DMS79 (cell line): ENCODE results near the gene ELF5.

Source experiments
- DNase-seq: peaks from one replicate; lab custom pipeline; 2025; lab: John Stamatoyannopoulos, UW

ELF5 gene

DNA sequence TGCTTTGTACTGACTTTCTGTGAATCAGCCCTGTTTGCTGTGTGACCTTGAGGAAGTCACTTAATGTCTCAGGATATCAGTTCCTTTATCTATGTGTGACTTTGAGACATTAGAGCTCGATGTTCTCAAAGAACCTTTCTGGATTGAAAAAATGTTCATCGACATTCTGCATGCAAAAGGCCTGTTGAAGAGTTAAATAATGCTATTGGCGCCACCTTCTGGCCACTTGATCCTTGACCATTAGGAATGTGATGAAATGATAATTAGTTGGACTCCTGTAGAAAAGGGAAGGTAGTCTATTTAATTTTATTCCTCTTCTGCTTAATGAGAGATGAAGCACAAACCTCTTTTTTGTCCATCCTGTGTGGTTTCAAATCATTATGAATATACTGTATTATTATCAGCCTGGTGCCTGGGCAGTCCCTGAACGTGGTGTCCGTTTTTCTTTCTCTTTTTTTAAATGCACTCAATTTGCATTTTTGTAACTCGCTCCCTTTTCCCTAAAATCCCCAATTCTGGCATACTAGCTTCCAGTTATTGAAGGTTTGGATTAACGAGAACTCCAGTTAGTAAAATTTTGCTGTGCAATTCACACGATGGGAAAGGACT lies 20.7 kb downstream of the ELF5 start:
- peak; percentile 22 for DNase-seq

DNA sequence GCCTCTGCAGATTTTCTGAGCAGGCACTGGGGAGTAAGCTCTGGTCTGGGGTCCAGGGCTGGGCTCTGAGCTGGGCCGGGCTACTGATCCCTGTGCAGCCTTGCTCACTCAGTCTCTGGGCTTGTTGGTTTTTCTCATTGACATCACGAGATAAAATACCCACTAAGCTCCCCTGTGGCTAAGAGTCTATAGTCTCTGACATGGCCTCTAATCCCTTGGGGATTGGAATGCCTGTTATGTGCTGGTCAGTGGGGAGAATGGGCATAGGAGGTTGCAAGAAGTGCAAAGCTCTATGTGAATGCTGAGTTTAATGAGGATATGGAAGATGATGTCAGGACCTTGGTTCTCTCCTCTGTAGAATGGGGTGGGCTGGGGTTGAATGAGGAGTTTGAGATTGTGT lies 23.3 kb downstream of the ELF5 start:
- no peak for DNase-seq

DNA sequence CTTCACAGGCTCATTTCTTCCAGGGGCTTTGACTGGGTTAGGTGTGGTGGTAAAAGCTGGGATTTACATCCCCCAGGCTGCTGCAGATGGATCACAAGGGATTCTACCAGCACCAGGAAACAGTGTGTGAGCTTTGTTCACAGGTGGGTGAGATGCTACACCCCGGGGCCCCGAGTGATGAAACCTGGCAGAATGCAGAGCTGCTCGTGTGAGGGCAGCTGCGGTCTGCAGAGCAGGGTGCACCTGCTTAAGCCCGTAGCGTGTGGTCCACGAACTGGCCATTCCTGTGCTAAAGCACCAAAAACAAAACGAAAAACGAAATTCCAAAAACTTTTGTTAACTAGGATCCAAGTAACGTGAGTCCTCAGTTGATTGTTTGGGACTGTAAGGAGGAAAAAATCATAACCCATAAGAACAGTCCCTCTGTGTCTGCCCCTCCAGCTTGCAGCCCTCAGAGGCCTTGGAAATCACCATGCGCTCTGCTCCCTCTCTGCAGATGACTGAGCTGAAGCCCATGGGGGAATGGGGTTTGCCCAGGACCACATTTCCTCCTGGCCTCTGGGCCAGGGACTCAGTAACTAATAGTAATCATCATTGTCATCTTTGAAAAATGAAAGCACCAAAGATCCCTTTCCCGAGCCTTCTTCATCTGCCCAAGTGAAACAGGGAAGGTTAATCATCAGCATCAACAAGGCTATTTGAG lies 24.6 kb downstream of the ELF5 start:
- DNase-seq, result no peak

DNA sequence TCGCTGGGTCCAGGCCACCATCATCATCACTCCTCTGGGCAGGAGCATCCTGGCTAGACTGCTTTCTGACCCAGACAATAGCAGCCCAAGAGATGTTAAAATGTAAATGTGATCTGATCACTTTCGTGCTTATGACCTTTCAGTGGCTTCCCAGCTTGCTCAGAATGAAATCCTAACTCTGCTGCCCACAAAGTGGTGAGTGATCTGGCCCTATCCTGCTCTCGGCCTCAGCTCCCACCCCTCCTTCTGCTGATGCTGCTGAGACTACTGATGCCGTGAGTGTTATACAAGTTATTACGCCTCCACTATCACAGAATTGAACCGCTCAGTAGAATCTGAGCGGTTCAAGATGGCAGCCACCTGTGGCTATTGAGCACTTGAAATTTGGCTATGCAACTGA lies 26.2 kb downstream of the ELF5 start:
- no peak for DNase-seq

DNA sequence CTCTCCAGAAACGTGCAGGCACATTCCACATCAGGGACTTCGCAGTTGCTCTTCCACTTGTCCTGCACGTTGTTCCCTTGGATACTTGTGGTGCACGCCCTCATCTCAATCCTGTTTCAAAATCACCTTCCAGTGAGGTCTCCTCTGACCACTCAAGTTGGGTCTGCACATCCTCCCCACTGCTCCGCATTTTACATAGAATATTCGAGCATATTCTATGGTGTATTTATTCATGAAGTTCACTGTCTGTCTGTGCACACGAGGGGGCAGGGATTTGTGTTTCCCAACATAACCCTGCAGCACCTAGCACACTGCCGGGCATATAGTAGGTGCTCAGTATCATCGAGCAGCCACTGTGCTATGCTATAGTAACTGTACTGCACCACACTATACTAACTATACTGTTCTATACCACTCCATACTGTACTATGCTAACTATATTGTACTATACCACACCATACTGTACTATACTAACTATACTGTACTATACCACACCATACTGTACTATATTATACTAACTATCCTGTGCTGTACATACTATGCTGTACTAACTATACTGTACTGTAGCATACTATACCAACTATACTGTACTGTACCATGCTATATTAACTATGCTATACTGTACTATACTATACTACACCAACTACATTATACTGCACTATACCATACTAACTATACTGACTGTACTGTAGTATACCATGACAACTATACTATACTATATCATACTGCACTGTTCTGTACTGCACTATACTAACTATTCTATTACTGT lies 30.3 kb downstream of the ELF5 start:
- DNase-seq, result no peak

DNA sequence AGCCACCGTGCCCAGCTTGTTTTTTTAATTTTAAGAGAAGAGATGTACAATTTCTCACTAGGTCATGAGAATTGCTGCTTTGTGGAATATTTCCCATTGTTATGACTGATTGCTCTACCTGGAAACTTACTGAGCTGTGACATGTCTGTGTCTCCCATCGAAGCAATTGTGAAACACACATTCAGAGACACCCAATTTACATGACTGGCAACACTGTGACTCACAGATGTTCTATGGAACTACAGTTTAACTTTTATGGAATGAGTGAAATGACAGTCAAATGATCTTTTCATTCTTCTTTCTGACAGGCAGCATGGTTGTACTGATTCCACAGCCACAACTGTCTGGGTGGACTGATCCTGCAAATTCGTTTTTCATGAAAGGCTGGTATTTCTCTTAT lies 32.3 kb downstream of the ELF5 start:
- DNase-seq, result no peak

DNA sequence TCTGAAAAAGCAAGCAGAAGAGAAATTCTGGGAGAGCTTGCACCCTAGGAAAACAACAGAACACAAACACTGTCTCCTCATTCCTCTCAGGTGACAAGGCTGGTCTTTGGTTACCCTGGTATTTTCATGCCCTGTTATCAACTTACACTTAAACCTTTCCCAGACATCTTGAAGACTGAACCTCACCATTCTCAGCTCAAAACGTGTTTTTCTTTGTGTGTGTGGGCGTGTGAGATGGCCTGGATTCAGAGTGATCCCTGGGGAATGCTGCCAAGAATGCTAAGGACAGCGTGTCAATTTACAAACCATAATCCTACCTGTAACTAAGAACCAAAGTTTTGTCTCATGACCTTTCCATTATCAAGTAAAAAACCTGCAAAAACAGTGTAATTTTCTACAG lies 33.3 kb downstream of the ELF5 start:
- DNase-seq, result no peak

DNA sequence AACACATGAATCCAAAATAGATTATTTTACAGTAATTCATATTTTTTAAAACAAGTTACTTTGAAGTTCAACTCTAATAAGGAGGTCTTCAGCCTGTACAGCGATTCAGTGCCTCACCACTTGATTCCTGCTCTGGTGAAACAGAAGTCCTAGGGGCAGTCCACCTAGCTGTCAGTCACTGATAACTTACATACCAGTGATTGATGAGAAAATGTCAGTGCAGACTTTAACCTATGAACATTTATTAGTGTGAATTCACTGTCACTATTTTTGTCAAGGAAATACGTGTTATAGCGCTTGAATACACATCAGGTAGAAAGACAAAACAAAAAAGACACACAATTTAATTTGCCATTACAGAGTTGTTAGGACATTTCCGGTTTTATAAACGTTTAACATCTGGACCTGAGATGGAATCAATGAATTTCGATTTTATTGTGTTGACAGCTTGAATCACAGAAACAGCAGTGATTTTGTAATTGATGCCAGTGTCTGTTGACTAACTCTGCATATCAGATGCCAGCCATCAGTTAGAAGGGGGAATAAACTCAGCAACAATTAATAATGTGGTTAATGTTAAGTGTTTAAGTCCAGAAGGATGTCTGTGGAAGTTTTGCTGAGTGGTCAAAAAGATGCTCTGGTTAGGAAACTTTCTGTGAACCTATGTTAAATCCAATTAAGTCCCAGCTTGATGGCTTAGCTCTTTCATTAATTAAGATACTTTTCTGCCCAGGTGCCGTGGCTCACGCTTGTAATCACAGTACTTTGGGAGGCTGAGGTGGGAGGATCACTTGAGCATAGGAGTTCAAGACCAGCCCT lies 34.5 kb downstream of the ELF5 start:
- DNase-seq, result no peak

DNA sequence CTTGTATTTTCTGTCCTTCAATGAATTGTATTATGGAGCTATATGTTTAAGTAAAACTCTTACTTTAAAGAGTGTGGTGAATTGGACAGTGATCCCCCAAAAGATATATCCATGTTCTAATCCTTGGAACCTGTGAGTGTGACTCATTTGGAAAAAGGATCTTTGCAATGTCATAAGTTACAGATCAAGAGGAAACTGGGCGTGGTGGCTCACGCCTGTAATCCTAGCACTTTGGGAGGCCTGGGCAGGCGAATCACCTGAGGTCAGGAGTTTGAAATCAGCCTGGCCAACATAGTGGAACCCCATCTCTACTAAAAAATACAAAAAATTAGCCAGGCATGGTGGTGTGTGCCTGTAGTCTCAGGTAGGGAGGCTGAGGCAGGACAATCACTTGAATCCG lies 36.7 kb downstream of the ELF5 start:
- DNase-seq, result no peak

DNA sequence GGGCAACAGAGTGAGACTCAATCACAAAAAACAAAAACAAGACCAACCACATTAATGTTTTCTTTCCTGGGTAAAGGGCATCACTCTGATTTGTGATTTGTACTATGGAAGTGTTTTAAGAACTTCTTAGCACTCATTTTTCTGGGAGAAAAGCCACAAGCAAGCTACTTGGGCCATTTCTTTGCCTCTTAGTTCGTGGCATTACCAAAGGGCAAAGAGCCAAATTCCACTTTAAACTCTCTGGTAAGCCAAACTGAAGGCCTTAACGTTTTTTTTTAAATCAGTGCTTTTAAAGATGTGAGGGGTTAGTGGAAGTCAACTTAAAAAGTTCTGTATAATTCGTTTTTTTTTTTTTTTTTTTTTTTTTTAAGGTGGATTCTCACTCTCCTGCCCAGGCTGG lies 37.9 kb downstream of the ELF5 start:
- DNase-seq, result peak; percentile 16

DNA sequence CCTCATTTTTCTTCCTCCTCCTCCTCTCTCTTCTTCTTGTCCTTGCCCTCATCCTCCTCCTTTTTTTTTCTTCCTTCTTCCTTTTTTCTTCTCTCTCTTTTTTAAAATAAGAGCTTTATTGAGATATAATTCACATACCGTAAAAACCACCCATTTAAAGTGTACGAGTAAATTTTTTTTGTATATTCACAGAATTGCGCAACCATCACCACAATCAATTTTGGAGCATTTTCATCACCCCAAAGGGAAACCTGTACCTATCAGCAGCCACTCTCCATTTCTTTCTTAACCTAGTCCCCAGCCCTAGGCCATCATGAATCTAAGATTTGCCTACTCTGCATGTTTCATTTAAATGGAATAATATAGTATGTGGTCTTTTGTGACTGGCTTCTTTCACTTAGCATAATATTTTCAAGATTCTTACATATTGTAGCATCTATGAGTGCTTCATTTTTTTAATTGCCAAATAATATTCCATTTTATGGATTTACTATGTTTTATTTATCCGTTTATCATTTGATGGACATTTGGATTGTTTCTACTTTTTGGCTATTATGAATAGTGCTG lies 39.9 kb downstream of the ELF5 start:
- DNase-seq, result no peak

DNA sequence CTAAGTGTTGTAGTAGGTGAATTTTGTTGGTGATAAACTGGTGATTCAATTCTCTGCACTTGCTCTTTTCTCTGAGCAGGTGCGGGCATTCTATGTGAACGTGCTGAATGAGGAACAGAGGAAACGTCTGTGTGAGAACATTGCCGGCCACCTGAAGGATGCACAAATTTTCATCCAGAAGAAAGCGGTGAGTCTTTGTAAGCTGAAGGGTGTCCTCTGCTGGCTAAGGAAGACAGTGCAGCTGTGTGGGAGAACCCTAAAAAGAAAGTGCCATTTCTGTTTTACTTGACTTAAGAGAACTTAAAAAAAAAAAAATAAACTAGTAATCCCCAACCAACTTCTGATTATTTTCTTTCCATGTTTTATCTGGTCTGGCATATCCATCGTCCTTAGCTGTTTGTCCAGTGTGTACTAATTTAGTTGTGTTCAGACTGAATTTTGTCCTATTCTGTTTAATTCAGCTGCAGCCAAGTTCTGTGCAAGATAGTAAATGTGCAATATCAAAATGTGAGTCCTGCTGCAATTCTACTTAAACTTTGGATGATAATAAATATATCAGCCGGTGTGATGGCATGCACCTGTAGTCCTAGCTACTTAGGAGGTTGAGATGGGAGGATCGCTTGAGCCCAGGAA lies 45.3 kb downstream of the ELF5 start:
- DNase-seq, result no peak

DNA sequence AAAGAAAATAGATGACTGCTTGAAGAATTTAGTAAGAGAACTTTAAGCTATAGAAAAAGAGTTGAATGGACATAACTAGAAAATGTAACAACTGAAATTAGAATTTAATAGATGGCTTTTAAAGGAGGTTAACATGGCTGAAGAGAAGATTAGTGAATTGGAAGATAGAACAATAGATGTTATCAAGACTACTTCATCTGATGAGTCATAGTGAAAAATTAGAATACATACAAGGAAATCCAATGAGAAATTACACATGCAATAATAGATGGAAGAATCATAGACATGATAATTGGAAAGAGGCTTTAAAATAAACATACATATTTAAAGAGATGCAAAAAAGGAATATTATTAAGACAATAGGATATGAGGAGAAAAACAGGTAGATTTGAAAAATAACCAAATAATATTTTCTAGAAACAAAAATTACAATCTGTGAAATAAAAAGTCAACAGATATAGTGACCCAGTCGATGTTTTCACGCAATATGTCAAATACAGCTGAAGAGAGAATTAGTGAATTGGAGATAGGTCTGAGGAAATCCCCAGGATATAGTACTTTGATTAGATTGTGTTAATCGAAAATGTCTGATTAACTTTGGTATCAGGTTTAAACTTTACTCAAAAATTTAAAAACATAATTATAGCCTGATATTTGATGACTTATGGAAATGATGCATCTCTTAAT lies 46.6 kb downstream of the ELF5 start:
- DNase-seq, result no peak

DNA sequence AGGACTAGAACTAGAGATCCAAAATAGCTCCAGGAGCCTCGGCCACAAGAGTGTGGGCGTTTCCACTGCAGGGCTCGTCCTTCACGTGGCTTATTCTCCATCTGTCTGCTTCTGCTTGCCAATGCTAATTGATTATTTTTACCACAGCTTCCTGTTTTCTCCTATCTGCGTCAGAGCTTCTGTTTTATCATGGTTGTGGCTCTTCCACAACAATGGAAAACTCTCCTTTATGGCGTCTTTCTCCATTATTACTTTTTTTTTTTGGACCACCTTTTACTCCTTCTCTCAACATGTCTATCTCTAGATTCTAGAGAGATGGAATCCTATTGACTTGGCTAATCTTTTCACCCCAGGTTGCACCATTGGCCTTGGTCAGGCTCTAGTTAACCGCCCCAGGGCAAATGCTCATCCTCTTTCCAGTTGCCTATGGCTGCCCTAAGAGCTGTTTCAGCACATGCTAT lies 49.0 kb downstream of the ELF5 start:
- no peak for DNase-seq

DNA sequence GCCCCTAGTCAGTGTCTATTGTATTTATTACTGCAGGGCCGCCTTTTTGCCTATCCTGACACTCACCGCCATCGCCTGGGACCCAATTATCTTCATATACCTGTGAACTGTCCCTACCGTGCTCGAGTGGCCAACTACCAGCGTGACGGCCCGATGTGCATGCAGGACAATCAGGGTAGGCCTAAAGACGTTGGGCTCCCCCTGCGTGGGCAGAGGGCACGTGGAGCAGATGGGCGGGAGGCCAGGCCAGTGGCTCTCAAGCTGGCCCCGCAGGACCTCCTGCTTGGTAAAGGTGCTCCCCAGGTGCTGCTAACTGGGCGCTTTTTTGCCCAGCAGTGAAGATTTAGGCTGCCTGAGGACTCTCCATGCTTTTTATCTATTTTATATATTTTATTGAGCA lies 52.4 kb downstream of the ELF5 start:
- DNase-seq, result no peak

DNA sequence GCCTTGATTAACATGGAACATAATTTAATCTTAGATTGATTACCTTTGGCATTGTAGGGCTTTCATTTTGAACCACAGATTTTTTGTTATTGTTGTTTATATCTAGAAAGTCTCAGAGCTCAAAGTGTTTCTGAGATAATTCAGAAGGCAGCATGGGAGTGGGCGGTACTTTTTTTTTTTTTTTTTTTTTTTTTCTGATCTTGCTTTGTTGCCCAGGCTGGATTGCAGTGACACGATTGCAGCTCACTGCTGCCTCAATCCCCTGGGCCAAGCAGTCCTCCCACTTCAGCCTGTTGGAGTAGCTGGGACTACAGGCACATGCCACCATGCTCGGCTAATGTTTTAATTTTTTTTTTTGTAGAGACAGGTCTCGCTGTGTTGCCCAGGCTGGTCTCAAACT lies 53.3 kb downstream of the ELF5 start:
- DNase-seq, result no peak

DNA sequence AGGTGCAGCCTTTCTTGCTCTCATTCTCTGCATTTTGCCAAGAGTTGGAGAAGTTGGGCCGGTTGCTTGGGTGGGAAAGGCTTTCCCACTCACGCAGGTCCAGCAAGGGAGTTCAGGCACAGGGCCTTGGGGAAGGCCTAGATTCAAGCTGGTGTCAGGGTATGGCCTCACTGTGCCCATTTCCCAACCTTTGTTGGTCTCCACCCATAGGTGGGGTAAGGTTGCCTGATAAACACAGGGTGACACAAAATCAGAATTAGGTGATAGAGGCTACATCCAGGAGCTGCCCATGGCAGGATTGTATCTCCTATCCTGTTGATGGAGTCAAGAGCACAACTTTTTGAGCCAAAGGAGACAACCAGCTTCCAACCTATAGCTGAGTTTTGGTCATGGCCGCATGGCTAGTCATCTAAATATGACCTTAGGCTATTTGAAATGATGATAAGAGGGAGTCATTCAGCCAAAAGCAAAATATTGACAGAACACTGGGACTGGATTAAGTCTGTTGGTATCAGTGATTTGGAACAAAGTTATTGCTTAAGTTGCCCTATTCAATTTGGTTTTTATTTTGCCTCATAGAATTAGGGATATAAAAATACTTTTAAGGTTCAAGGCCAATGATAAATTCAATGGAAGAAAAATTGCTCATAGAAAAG lies 54.0 kb downstream of the ELF5 start:
- DNase-seq, result no peak

DNA sequence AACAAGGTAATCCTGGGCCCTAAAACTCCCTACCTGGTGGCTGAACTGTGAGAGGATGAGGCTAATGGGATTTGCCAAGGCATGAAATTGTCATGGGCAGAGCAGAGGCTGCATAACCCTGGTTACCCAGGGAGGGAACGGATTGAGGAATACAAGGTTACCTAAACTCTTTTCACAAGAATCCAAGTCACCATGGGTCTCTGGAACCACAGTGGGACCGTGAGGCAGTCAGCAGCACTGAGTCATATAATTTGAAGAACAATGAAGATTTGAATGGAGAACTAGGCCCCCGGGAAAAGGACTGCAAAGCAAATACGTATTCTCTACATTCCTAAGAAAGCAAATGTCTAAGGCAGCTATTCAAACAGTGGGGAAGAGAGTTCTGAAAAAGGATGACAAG lies 55.1 kb downstream of the ELF5 start:
- DNase-seq, result no peak

DNA sequence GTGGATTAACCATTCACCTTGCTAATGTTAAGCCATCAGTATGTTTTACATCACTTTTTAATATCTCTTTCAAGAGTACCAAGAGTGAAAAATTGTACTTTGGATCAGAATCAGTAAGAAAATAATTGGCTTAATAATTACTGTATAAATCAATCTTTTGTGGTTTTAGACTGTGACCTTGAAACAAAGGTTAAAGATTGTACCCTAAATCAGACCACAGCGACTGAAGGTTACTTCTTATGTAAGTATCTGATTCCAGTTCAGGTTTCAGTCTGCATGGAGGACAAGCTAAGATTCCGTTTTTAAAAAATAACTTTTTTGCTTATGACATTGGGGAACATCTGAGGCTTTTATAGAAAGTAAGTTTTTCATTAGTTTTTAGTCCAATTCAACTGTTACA lies 56.0 kb downstream of the ELF5 start:
- no peak for DNase-seq

DNA sequence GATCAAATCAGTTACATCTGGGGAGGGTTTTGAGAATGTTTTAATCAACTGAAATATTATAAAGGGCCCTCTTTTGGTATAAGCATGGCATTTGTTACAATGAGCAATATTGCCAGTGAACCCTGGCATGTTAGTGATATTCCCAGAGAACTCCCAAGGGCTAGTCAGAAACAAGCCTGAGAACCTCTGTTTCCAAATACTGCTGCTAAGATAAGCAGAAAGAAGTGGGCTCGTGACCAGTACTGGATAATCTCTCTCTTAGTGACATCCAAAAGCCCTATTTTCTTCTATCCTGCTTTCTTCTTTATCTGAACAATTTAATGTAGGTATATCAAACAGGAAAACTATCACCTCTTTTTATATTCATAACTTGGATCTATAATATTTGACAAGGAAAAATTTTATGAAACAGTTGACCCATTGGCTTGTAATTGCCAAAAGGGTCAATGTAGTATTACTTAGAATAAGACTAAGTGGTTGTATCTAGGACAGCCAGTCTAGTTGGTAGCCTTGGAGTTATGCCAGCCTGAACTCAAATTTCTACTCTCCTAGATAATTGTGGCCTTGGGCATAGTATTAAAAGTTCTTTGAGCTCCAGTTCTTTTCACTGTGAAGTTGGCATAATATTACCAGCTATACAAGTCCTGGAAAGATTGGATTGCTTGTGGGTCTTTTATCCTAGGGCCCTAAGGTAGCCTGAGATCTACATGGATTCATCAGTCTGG lies 59.1 kb downstream of the ELF5 start:
- DNase-seq, result no peak
